Activated CD4-positive, CD25-positive, alpha-beta regulatory T cell treated with anti-CD3 and anti-CD28 coated beads, Interleukin-2, amount 50 U/mL, for 16 hours (primary cell): Measurements from ENCODE around the gene ZNF469.

Experiments used
- DNase-seq: peaks from one replicate; pipeline ENCODE4 v3.0.0-alpha.2; 2020; ENCODE audit warnings: low read depth, low spot score

Gene ZNF469

GRCh38 chr16:88424587-88425235, 42.0 kb downstream of the ZNF469 start:
- no peak for DNase-seq

GRCh38 chr16:88426018-88426417, 43.3 kb downstream of the ZNF469 start:
- no peak for DNase-seq

- DNase-seq, result no peak
Measured at GRCh38 chr16:88427376-88427775, 44.6 kb downstream of the ZNF469 start.

DNA sequence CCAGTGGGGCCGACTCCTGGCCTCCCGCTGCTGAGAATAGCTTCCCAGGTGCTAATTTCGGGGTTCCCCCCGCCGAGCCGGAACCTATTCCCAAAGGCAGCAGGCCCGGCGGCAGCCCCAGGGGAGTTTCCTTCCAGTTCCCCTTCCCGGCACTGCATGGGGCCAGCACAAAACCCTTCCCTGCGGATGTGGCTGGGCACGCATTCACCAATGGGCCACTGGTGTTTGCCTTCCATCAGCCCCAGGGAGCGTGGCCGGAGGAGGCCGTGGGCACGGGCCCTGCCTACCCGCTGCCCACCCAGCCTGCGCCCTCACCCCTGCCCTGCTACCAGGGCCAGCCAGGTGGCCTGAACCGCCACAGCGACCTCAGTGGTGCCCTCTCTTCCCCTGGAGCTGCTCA, 45.4 kb downstream of the ZNF469 start:
- no peak for DNase-seq

DNA sequence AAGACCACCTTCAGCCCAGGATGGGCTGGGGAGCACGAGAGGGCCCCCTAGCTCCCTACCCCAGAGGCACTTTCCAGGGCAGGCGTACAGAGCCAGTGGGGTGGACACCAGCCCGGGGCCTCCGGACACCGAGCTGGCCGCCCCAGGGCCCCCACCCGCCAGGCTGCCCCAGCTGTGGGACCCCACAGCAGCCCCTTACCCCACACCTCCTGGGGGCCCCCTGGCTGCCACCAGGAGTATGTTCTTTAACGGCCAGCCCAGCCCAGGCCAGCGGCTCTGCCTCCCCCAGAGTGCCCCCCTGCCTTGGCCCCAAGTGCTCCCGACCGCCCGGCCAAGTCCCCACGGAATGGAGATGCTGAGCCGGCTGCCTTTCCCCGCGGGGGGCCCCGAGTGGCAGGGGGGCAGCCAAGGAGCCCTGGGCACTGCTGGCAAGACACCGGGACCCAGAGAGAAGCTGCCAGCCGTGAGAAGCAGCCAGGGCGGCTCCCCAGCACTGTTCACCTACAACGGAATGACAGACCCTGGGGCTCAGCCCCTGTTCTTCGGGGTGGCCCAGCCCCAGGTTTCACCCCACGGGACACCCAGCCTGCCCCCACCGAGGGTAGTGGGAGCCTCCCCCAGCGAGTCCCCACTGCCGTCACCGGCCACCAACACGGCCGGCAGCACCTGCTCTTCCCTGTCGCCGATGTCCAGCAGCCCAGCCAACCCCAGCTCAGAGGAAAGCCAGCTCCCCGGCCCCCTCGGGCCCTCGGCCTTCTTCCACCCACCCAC, 46.0 kb downstream of the ZNF469 start:
- DNase-seq, result no peak

- DNase-seq, result no peak
Measured at GRCh38 chr16:88429387-88430184, 46.8 kb downstream of the ZNF469 start.

DNA sequence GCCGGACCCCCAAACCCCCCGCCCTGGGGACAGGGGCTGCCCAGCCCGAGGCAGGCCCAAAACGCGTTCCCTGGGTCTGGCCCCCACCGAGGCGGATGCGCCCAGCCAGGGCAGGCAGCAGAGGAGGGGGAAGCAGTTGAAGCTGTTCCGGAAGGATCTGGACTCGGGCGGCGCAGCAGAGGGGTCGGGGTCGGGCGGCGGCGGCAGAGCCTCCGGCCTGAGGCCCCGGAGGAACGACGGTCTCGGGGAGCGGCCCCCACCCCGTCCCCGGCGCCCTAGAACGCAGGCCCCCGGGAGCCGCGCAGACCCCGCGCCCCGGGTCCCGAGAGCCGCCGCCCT, 47.4 kb downstream of the ZNF469 start:
- no peak for DNase-seq

GRCh38 chr16:88430524-88431446, 48.0 kb downstream of the ZNF469 start:
- no peak for DNase-seq

DNA sequence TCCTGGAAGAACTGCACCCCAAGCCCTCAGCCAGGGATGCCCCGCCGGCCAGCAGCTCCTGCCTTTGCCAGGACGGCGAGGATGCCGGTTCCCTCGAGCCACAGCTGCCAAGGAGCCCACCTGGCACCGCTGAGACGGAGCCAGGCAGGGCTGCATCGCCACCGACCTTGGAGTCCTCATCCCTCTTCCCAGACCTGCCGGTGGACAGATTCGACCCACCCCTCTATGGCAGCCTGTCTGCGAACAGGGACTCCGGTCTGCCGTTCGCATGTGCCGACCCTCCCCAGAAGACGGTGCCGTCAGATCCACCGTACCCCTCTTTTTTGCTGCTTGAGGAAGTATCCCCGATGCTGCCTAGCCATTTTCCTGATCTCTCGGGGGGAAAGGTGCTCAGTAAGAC, 48.9 kb downstream of the ZNF469 start:
- no peak for DNase-seq

GRCh38 chr16:88432174-88432573, 49.4 kb downstream of the ZNF469 start:
- no peak for DNase-seq
